Neuron (in vitro differentiated cells): ENCODE results near the gene PLA2G2F.

Source experiments
- H2AFZ ChIP-seq: one replicate; pipeline ENCODE4 v1.6.1; 2013; ENCODE audit warnings: low read depth, mild to moderate bottlenecking, inconsistent platforms, low read length, moderate library complexity
- H3K27me3 ChIP-seq: one replicate; pipeline ENCODE4 v1.6.1; 2013; ENCODE audit warnings: low read length; ENCODE audit not compliant: insufficient read depth
- H3K36me3 ChIP-seq: one replicate; pipeline ENCODE4 v1.6.1; 2013; ENCODE audit warnings: low read length; ENCODE audit not compliant: insufficient read depth
- H3K4me1 ChIP-seq: one replicate; pipeline ENCODE4 v1.6.1; 2013; ENCODE audit warnings: low read length; ENCODE audit not compliant: insufficient read depth
- H3K4me3 ChIP-seq: 2 replicates; pipeline ENCODE4 v1.5.1; 2013; ENCODE audit warnings: mild to moderate bottlenecking, low read length, moderate library complexity
- H3K9me3 ChIP-seq: one replicate; pipeline ENCODE4 v1.6.1; 2013; ENCODE audit warnings: low read length

PLA2G2F gene

DNA sequence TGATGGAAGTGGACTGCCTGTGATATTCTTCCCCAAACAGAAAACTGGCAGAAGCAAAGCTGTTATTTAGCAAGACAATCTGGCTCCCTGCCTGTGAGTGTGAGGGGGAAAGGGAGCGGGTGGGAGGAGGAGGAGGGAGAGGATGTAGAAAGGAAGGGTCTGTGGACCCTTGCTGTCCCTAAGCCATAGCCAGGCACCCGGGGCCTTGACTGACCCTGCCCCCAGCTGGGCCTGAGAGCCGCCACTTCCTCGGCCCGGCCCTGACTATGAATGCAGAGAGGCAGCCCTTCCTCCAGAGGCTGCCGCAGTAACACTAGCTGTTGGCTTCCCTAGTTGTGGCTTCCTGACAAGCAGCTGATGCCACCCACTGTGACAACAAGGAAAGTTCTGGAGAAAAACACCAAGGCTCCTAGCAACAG, 13.9 kb downstream of the PLA2G2F start:
- no peak overlapping the region for H3K4me3 ChIP-seq
- H3K36me3 ChIP-seq = no peaks in the 10 kb centered on the region
- H3K27me3 ChIP-seq = no peaks in the 10 kb centered on the region
- no peak overlapping the region for H2AFZ ChIP-seq
- H3K9me3 ChIP-seq = no peaks in the 10 kb centered on the region
- peaks cover 11% of the 10 kb centered on the region for H3K4me1 ChIP-seq

DNA sequence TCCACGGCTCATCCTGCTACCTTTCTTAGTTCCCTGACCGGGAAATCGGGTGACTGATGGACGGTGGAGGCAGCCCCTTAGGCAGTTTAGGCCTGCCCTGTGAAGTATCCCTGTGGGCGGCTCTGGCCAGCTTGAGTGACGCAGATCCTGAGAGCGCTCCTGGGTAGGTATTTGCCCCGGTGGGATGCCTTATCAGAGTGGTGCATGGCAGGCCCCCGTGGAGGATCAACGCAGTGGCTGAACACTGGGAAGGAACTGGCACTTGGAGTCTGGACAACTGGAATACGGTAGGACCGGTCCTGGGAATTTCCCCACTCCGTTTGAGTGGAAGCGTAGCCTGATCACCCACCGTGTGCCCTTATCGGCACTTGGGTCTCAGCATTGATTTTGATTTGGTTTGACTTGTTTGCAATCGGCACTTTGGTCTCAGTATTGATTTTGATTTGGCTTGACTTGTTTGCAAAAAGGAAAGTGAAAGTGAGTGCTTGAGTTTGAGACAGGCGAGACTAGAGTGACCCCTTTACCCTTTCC, 15.2 kb downstream of the PLA2G2F start:
- Histone ChIP-seq H3K36me3 (no peaks in the 10 kb centered on the region), H3K27me3 (no peaks in the 10 kb centered on the region), H3K9me3 (no peaks in the 10 kb centered on the region), H3K4me3 (no peak overlapping the region), H2AFZ (no peak overlapping the region), H3K4me1 (peaks cover 11% of the 10 kb centered on the region)

DNA sequence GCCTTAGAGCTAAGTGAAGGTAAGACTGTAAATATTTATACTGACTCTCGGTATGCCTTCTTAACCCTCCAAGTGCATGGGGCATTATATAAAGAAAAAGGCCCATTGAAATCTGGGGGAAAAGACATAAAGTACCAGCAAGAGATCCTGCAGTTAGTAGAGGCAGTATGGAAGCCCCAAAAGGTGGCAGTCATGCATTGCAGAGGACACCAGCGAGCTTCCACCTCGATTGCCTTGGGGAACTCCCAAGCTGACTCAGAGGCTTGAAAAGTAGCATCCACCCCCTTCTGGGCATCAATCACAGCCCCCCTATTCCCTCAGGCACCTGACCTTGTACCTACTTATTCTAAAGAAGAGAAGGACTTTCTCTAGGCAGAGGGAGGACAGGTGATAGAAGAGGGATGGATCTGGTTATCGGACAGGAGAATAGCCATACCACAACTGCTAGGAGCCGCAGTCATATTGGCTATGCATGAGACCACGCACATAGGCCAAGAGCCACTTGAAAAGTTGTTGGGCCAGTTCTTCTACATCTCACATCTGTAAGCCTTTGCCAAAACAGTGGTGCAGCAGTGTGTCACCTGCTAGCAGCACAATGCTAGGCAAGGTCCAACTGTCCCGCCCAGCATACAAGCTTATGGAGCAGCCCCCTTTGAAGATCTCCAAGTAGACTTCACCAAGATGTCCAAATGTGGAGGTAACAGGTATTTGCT, 19.4 kb downstream of the PLA2G2F start:
- Histone ChIP-seq H3K36me3 (no peaks in the 10 kb centered on the region), H3K4me3 (no peak overlapping the region), H3K9me3 (no peaks in the 10 kb centered on the region), H3K27me3 (peaks cover 7% of the 10 kb centered on the region), H3K4me1 (no peaks in the 10 kb centered on the region), H2AFZ (no peak overlapping the region)

DNA sequence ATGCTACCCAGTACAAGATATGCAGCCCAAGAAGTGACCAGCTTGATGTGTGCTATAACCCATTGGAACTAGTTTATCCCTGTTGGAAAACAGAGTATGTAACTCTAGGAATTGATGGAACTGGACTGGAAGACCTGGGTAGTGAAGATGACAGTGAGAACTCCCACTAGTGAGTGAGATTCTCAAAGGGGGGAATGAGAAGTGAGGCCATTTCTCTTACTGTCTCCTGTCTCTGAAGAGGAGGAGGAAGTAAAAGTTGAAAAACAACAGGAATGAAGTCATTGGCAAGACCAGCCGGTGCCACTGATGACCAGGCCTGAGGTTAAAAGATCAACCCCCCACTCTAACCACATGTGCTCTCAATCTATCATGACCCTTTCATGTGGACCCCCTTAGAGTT, 20.9 kb downstream of the PLA2G2F start:
- no peak overlapping the region for H3K4me3 ChIP-seq
- no peak overlapping the region for H2AFZ ChIP-seq
- no peaks in the 10 kb centered on the region for H3K9me3 ChIP-seq
- peaks cover 12% of the 10 kb centered on the region for H3K27me3 ChIP-seq
- no peaks in the 10 kb centered on the region for H3K4me1 ChIP-seq
- H3K36me3 ChIP-seq = no peaks in the 10 kb centered on the region

DNA sequence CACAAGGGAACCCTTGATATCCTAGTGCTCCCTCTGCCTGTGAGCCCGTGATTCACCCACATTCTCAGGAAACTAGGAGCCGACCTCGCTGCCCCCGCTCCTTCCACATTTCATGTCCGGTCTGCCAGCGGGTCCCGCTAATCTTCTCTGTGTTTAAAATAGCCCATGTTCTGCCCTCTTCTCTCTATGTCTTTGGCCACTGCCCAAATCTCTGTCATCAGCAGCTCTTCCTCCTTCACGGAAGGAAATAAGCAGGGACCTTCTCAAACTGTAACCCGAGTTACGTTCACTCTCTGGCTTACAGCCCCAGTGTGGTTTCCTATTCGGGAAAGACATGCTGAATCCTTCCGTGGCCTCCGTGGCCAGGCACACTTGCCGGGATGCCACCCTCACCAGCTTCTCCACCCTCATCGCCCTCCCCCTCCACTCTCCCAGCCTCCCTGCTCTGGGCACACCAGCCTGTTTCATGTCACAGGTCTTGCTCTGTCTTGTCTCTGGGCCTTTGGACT, 25.6 kb downstream of the PLA2G2F start:
- H3K4me1 ChIP-seq = no peaks in the 10 kb centered on the region
- no peaks in the 10 kb centered on the region for H3K36me3 ChIP-seq
- H3K9me3 ChIP-seq = no peaks in the 10 kb centered on the region
- H2AFZ ChIP-seq = no peak overlapping the region
- H3K4me3 ChIP-seq = no peak overlapping the region
- peaks cover 19% of the 10 kb centered on the region for H3K27me3 ChIP-seq

DNA sequence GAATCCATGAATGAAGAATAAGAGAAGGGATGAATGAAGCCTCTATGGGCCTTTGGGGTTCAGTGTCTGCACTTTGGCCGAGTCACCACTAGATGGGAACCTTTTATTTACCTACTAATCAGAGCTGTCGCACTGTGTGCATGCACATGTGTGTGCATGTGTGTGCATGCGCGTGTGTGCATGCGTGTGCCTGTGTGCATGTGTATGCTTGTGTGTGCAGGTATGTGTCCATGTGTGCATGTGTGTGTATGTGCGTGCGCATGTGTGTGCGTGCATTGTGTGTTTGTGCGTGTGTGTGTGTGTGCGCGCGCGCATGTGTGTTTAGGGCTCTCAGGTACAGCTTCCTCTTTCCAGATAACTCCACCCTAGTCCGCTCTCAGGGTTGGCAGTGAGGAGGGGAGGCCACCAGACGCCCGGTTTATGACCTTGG, 26.4 kb downstream of the PLA2G2F start:
- Histone ChIP-seq H3K4me1 (no peaks in the 10 kb centered on the region), H3K9me3 (no peaks in the 10 kb centered on the region), H3K36me3 (no peaks in the 10 kb centered on the region), H2AFZ (no peak overlapping the region), H3K4me3 (no peak overlapping the region), H3K27me3 (peaks cover 16% of the 10 kb centered on the region)

DNA sequence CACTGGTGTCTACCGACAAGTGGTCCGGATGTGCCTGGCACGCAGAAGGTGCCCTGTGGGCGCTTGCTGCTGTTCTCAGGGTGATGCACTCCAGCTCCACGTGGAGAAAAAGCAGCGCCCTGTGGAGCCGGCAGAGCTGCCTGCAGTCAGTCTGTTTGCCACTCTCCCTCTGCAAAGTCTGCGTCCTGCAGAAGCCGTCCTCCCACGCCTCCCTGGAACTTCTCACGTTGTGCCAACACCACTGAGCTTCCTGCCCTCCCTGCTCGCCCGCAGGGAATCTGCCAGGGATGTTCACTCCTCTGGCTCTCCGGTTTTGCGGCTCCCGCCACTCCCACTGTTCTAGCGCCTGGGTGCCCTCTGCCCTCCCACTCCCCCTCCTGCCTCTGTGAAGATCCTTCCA, 26.9 kb downstream of the PLA2G2F start:
- no peak overlapping the region for H3K4me3 ChIP-seq
- H3K36me3 ChIP-seq = no peaks in the 10 kb centered on the region
- peaks cover 12% of the 10 kb centered on the region for H3K27me3 ChIP-seq
- no peaks in the 10 kb centered on the region for H3K4me1 ChIP-seq
- no peaks in the 10 kb centered on the region for H3K9me3 ChIP-seq
- no peak overlapping the region for H2AFZ ChIP-seq

DNA sequence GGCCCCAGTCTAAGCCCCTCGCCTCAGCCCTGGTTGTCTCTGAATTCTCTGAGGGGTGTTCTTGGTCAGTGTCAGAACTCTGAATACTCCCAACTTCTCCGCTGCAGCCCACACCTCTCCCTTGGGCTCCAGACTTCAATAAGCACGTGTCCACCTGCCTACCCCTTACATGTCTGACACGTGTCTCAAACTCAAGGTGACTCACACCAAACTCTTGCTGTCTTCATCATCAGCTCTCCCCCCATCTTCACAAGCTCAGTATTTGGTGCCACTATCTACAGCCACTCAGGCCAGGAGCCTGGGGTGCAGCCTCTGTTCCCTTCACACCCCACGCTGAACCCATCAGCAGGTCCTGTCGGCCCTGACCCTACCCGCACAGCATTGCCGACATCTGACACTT, 28.0 kb downstream of the PLA2G2F start:
- peaks cover 12% of the 10 kb centered on the region for H3K27me3 ChIP-seq
- no peak overlapping the region for H2AFZ ChIP-seq
- H3K36me3 ChIP-seq = no peaks in the 10 kb centered on the region
- H3K4me1 ChIP-seq = no peaks in the 10 kb centered on the region
- no peaks in the 10 kb centered on the region for H3K9me3 ChIP-seq
- H3K4me3 ChIP-seq = no peak overlapping the region

DNA sequence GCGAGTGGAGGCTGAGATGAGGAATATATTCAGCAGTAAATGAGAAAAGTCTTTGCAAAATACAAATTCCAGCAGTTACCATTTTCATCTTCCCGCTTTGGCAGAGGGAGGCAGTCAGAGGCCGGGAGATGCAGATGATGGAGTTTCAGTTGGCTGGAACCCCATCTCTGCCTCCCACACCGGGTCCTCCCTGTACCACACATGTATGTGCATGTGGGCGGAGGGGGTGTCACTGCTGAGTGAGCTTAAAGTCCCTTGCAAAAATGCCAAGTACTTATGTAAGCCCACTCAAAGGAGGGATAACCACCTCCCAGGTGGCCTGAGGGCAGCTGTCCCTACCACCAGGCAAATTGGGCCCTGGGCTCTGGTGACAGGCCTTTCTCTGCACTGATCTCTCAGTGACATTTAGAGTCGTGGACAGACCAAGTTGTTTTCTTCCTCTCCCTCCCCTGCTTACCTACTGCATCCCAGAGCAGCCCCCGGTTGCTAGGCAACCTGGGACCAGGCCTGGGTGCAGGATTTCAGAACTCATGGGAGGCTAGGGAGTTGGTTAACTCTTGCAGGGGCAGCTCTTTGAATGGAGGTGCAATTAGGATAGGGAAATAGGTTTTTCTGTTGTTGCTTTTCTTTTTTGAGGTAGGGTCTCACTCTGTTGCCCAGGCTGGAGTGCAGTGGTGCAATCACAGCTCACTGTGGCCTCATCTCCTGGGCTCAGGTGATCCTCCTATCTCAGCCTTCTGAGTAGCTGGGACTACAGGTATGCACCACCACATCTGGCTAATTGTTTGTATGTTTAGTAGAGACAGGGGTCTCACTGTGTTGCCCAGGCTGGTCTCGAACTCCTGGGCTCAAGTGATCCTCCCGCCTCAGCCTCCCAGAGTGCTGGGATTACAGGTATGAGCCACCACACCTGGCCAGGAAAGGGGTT, 29.7 kb downstream of the PLA2G2F start:
- Histone ChIP-seq H3K36me3 (no peaks in the 10 kb centered on the region), H3K9me3 (no peaks in the 10 kb centered on the region), H3K4me3 (no peak overlapping the region), H2AFZ (no peak overlapping the region), H3K27me3 (peaks cover 12% of the 10 kb centered on the region), H3K4me1 (no peaks in the 10 kb centered on the region)

DNA sequence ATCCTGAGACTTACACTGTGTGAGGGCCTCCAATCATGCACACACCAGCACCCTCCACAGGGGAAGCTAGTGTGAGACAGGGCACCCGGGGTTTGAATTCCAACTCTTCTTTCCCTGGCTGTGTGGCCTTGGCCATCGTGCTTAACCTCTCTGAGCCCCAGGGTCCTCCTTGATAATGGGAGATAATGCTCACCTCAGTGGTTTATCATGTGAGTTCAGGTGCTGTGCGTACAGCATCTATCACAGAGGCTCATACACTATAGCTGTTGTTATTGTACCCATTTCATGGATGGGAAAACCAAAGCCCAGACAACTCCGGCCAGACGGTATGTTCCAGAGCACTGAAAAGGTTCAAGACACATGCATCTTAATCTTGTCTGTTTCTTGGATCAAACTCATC, 30.8 kb downstream of the PLA2G2F start:
- no peak overlapping the region for H2AFZ ChIP-seq
- peaks cover 8% of the 10 kb centered on the region for H3K27me3 ChIP-seq
- no peaks in the 10 kb centered on the region for H3K9me3 ChIP-seq
- H3K36me3 ChIP-seq = no peaks in the 10 kb centered on the region
- H3K4me1 ChIP-seq = no peaks in the 10 kb centered on the region
- H3K4me3 ChIP-seq = no peak overlapping the region

DNA sequence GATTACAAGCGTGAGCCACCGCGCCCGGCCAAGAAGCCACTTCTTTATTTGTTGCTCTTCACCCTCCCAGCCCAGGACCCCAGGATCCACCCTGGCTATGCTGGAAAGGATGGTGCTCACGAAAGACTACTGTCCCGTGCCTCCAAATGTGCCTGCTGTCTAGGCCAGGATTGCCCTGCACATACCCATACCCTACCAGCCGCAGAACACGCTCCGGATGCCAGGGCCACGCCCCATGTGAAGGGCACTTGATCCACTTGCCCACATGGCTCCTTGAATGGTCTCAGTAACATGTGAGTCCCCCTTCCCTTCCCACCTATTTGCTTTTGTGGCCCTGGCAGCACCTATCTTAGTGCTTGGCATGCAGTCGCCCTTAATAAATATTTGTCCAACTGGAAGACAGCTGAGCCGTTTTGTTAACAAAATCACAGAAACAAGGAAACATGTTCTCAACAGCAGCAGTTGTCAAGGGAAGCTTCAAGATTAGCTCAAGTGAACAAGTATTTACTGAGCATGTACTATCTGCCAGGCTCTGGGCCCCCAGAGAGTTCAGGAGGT, 33.0 kb downstream of the PLA2G2F start:
- no peaks in the 10 kb centered on the region for H3K36me3 ChIP-seq
- H3K9me3 ChIP-seq = no peaks in the 10 kb centered on the region
- no peaks in the 10 kb centered on the region for H3K4me1 ChIP-seq
- H2AFZ ChIP-seq = no peak overlapping the region
- H3K27me3 ChIP-seq = peaks cover 18% of the 10 kb centered on the region
- no peak overlapping the region for H3K4me3 ChIP-seq

DNA sequence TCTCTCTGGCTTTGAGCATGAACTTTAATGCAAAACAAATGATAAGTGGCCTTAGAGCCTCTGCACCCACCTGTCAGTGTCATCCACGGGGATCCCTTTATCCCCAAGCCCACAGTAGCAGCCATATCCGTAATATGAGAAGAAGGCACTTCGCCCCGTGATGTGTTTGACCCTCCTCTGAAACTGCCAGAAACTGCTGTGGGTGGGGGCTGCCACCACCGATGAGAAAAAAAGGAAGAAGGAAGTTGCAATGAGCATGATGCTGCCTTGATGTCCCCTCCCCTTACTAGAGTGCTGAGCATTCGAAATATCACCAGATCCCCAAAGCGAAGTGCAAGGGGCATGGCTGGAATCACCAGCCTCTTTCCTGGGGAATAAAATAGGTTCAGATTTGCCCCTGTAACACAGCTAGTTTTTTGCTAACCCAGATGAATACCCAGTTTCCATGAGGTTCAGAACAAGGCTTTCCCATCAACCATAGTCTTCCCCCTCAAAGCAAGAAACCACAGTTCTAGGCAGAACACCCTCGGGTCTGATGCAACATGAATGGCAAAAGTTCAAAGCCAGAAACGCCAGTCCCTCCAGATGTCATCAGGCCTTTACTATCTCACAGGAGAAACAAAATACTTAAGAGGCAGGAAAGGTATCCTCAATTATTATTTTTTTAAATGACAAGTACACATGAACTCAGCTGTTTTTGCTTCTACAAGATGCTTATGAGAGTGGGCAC, 36.0 kb downstream of the PLA2G2F start:
- H2AFZ ChIP-seq = no peak overlapping the region
- H3K9me3 ChIP-seq = peaks cover 3% of the 10 kb centered on the region
- no peaks in the 10 kb centered on the region for H3K36me3 ChIP-seq
- no peak overlapping the region for H3K4me3 ChIP-seq
- peaks cover 15% of the 10 kb centered on the region for H3K27me3 ChIP-seq
- no peaks in the 10 kb centered on the region for H3K4me1 ChIP-seq
